Measurements from ENCODE around the gene SP100. TPM values are rescaled to one million over a fixed set of nuclear protein-coding genes. Genes with fewer than 3 reads are reported as not detected.
"Not testable (repeated sequence)": the region's sequence is repeated elsewhere in the genome, so short reads cannot be mapped to it uniquely, and the experiment has no call there.

The SP100 gene
- total RNA-seq, 1 experiment from 2014 or later = 6.2 TPM

GRCh38 chr2:230435431-230435830 is 19.4 kb downstream of the SP100 start:
- no peak overlapping the region for H3K4me3 ChIP-seq
- no peaks in the 10 kb centered on the region for H3K4me1 ChIP-seq
- no peak for DNase-seq
- H3K36me3 ChIP-seq = no peaks in the 10 kb centered on the region
- H3K27me3 ChIP-seq = no peaks in the 10 kb centered on the region
- H3K9me3 ChIP-seq (replicated peaks) = peaks cover 7% of the 10 kb centered on the region; the same call in 1 of the 2 replicates
- H3K27ac ChIP-seq = no peak overlapping the region

GRCh38 chr2:230439121-230439520 is 23.1 kb downstream of the SP100 start:
- H3K36me3 ChIP-seq; H3K4me3 ChIP-seq; H3K4me1 ChIP-seq; H3K9me3 ChIP-seq (replicated peaks); H3K27me3 ChIP-seq; H3K27ac ChIP-seq; DNase-seq: not testable (repeated sequence)

GRCh38 chr2:230439590-230439989 is 23.6 kb downstream of the SP100 start:
- no peaks in the 10 kb centered on the region for H3K4me1 ChIP-seq
- no peaks in the 10 kb centered on the region for H3K36me3 ChIP-seq
- H3K27me3 ChIP-seq = no peaks in the 10 kb centered on the region
- H3K27ac ChIP-seq = no peak overlapping the region
- H3K9me3 ChIP-seq (replicated peaks) = peaks cover 5% of the 10 kb centered on the region; the same call in 1 of the 2 replicates
- no peak for DNase-seq
- no peak overlapping the region for H3K4me3 ChIP-seq

- H3K27me3 ChIP-seq = no peaks in the 10 kb centered on the region
- no peak overlapping the region for H3K4me3 ChIP-seq
- no peak for DNase-seq
- no peak overlapping the region for H3K27ac ChIP-seq
- no peaks in the 10 kb centered on the region for H3K4me1 ChIP-seq
- H3K9me3 ChIP-seq (replicated peaks) = no peaks in the 10 kb centered on the region
- H3K36me3 ChIP-seq = no peaks in the 10 kb centered on the region
These were observed 25.4 kb downstream of the SP100 start for GRCh38 chr2:230441227-230441897.

GRCh38 chr2:230443541-230443940 is 27.5 kb downstream of the SP100 start:
- Histone ChIP-seq H3K27me3 (no peaks in the 10 kb centered on the region), H3K9me3 (replicated peaks) (no peaks in the 10 kb centered on the region), H3K4me3 (no peak overlapping the region), H3K36me3 (no peaks in the 10 kb centered on the region), H3K27ac (no peak overlapping the region), H3K4me1 (no peaks in the 10 kb centered on the region)
- no peak for DNase-seq

- Histone ChIP-seq H3K27me3 (no peaks in the 10 kb centered on the region), H3K4me3 (no peak overlapping the region), H3K4me1 (no peaks in the 10 kb centered on the region), H3K36me3 (no peaks in the 10 kb centered on the region), H3K9me3 (replicated peaks) (no peaks in the 10 kb centered on the region), H3K27ac (no peak overlapping the region)
- DNase-seq = no peak
These were observed 28.8 kb downstream of the SP100 start for GRCh38 chr2:230444832-230445231.

- H3K4me3 ChIP-seq = no peak overlapping the region
These were observed 31.0 kb downstream of the SP100 start for GRCh38 chr2:230447036-230447435.

GRCh38 chr2:230447455-230448451 is 31.8 kb downstream of the SP100 start:
- Histone ChIP-seq H3K9me3 (replicated peaks) (no peaks in the 10 kb centered on the region), H3K4me1 (no peaks in the 10 kb centered on the region), H3K27me3 (no peaks in the 10 kb centered on the region), H3K27ac (no peak overlapping the region), H3K4me3 (no peak overlapping the region), H3K36me3 (no peaks in the 10 kb centered on the region)
- no peak for DNase-seq

More at GRCh38 chr2:230447036-230447435, 31.0 kb downstream of the SP100 start:
- Histone ChIP-seq H3K9me3 (replicated peaks) (no peaks in the 10 kb centered on the region), H3K36me3 (no peaks in the 10 kb centered on the region), H3K4me1 (no peaks in the 10 kb centered on the region), H3K27me3 (no peaks in the 10 kb centered on the region), H3K27ac (no peak overlapping the region)
- no peak for DNase-seq

- Histone ChIP-seq H3K9me3 (replicated peaks) (no peaks in the 10 kb centered on the region), H3K36me3 (no peaks in the 10 kb centered on the region), H3K27ac (no peak overlapping the region), H3K27me3 (no peaks in the 10 kb centered on the region), H3K4me1 (no peaks in the 10 kb centered on the region), H3K4me3 (no peak overlapping the region)
- no peak for DNase-seq
These were observed 34.0 kb downstream of the SP100 start for GRCh38 chr2:230449901-230450467.

- DNase-seq = no peak
- no peaks in the 10 kb centered on the region for H3K4me1 ChIP-seq
- H3K9me3 ChIP-seq (replicated peaks) = no peaks in the 10 kb centered on the region
- no peak overlapping the region for H3K27ac ChIP-seq
- no peak overlapping the region for H3K4me3 ChIP-seq
- H3K36me3 ChIP-seq = no peaks in the 10 kb centered on the region
- H3K27me3 ChIP-seq = no peaks in the 10 kb centered on the region
These were observed 37.0 kb downstream of the SP100 start for GRCh38 chr2:230453006-230453405.

- Histone ChIP-seq H3K4me3 (no peak overlapping the region), H3K27me3 (no peaks in the 10 kb centered on the region), H3K27ac (no peak overlapping the region), H3K4me1 (no peaks in the 10 kb centered on the region), H3K9me3 (replicated peaks) (no peaks in the 10 kb centered on the region), H3K36me3 (no peaks in the 10 kb centered on the region)
- DNase-seq = no peak
These were observed 39.1 kb downstream of the SP100 start for GRCh38 chr2:230455005-230455684.

GRCh38 chr2:230457073-230457768 is 41.2 kb downstream of the SP100 start:
- H3K9me3 ChIP-seq (replicated peaks) = no peaks in the 10 kb centered on the region
- H3K4me3 ChIP-seq = no peak overlapping the region
- H3K4me1 ChIP-seq = no peaks in the 10 kb centered on the region
- DNase-seq = no peak
- no peaks in the 10 kb centered on the region for H3K36me3 ChIP-seq
- H3K27me3 ChIP-seq = no peaks in the 10 kb centered on the region
- no peak overlapping the region for H3K27ac ChIP-seq

GRCh38 chr2:230457793-230458192 is 41.8 kb downstream of the SP100 start:
- no peak for DNase-seq
- Histone ChIP-seq H3K9me3 (replicated peaks) (no peaks in the 10 kb centered on the region), H3K4me1 (no peaks in the 10 kb centered on the region), H3K27ac (no peak overlapping the region), H3K27me3 (no peaks in the 10 kb centered on the region), H3K4me3 (no peak overlapping the region), H3K36me3 (no peaks in the 10 kb centered on the region)

GRCh38 chr2:230459216-230459615 is 43.2 kb downstream of the SP100 start:
- no peaks in the 10 kb centered on the region for H3K36me3 ChIP-seq
- no peaks in the 10 kb centered on the region for H3K27me3 ChIP-seq
- H3K27ac ChIP-seq = no peak overlapping the region
- no peak overlapping the region for H3K4me3 ChIP-seq
- no peak for DNase-seq
- H3K9me3 ChIP-seq (replicated peaks) = no peaks in the 10 kb centered on the region
- no peaks in the 10 kb centered on the region for H3K4me1 ChIP-seq
